Activated CD8-positive, alpha-beta memory T cell treated with anti-CD3 and anti-CD28 coated beads, Interleukin-2, amount 10 ng/mL, durations not matched to agents 7 days and 5 days (primary cell): ENCODE measurements around the gene MXRA7. TPM values are rescaled to one million over a fixed set of nuclear protein-coding genes. Genes with fewer than 3 reads are reported as not detected.
"Not testable (repeated sequence)": the region's sequence is repeated elsewhere in the genome, so short reads cannot be mapped to it uniquely, and the experiment has no call there.

Source experiments
- ATAC-seq: fragments of 150-1000 bp; cut with Tn5 transposase; one replicate; pipeline ENCODE4 v1.10.0; 2021; ENCODE audit warnings: moderate library complexity
- CTCF ChIA-PET: fragments of 350-600 bp; sonication (Branson Sonifier 250); formaldehyde crosslinking; loops from one replicate; lab custom pipeline; 2021; ENCODE audit warnings: antibody characterized with exemption; lab: Charles Lee
- DNase-seq: peaks from one replicate; pipeline ENCODE4 v3.0.0-alpha.2; 2020
- H3K27ac Mint-ChIP-seq: one replicate; pipeline ENCODE4 v1.8.0; 2021; ENCODE audit warnings: mild to moderate bottlenecking, mixed read lengths
- H3K27me3 Mint-ChIP-seq: one replicate; pipeline ENCODE4 v1.8.0; 2021; ENCODE audit warnings: mixed read lengths
- H3K36me3 Mint-ChIP-seq: one replicate; pipeline ENCODE4 v1.8.0; 2021; ENCODE audit warnings: mild to moderate bottlenecking, mixed read lengths
- H3K4me1 Mint-ChIP-seq: one replicate; pipeline ENCODE4 v1.8.0; 2021; ENCODE audit warnings: mixed read lengths
- H3K4me3 Mint-ChIP-seq: one replicate; pipeline ENCODE4 v1.8.0; 2021; ENCODE audit warnings: mild to moderate bottlenecking, moderate library complexity, mixed read lengths
- H3K9me3 Mint-ChIP-seq: one replicate; pipeline ENCODE4 v1.8.0; 2022; ENCODE audit warnings: low read depth, mixed read lengths
- total RNA-seq, 2 experiments: library from RNA; stranded (reverse); gene quantifications; one replicate each; pipeline ENCODE4 v1.2.3, GENCODE V29; 2021

MXRA7 gene
- total RNA-seq, 2 experiments from 2014 or later = 29.8 to 32.0 TPM

GRCh38 chr17:76740329-76741118 lies 29.8 kb upstream of the MXRA7 start:
- Mint-ChIP-seq H3K27ac (no peak overlapping the region), H3K4me1 (peaks cover 25% of the 10 kb centered on the region), H3K9me3 (no peaks in the 10 kb centered on the region), H3K4me3 (no peak overlapping the region), H3K27me3 (no peaks in the 10 kb centered on the region), H3K36me3 (peaks cover 41% of the 10 kb centered on the region)
- DNase-seq (no peak), ATAC-seq (no peak)
- CTCF ChIA-PET = interaction anchor here (0.5 to 1.8 kb wide), 2 partner anchors 24 to 39 kb away, joined by 3 to 5 read pairs; no protein-coding TSS in a partner anchor

- ATAC-seq, H3K4me3 Mint-ChIP-seq, DNase-seq, H3K9me3 Mint-ChIP-seq, H3K27ac Mint-ChIP-seq, H3K27me3 Mint-ChIP-seq: not testable (repeated sequence)
- CTCF ChIA-PET = interaction anchor here (1.7 to 1.8 kb wide), 2 partner anchors 13 to 23 kb away, joined by 5 to 9 read pairs; no protein-coding TSS in a partner anchor
- Mint-ChIP-seq H3K4me1 (peaks cover 24% of the 10 kb centered on the region), H3K36me3 (peaks cover 42% of the 10 kb centered on the region)
Measured at GRCh38 chr17:76739568-76740115, 28.9 kb upstream of the MXRA7 start.

- ATAC-seq (no peak), DNase-seq (no peak)
- peaks cover 34% of the 10 kb centered on the region for H3K4me1 Mint-ChIP-seq
- H3K4me3 Mint-ChIP-seq = peak overlapping the region; percentile 92
- peaks cover 47% of the 10 kb centered on the region for H3K36me3 Mint-ChIP-seq
- peak overlapping the region; percentile 100 for H3K27ac Mint-ChIP-seq
- no peaks in the 10 kb centered on the region for H3K9me3 Mint-ChIP-seq
- no peaks in the 10 kb centered on the region for H3K27me3 Mint-ChIP-seq
- CTCF ChIA-PET = interaction anchor here (1.4 to 4.7 kb wide), 7 partner anchors 11 to 34 kb away, joined by 3 to 28 read pairs (median 6); partner anchors contain the start of genes JMJD6 and METTL23
Measured at GRCh38 chr17:76738468-76738850, 27.7 kb upstream of the MXRA7 start.

- no peaks in the 10 kb centered on the region for H3K27me3 Mint-ChIP-seq
- CTCF ChIA-PET = interaction anchor here (1.0 to 4.7 kb wide), 7 partner anchors 10 to 42 kb away, joined by 3 to 28 read pairs (median 6); partner anchors contain the start of genes JMJD6 and METTL23
- H3K4me1 Mint-ChIP-seq = peaks cover 39% of the 10 kb centered on the region
- DNase-seq = peak; percentile 94
- peak; percentile 54 for ATAC-seq
- H3K36me3 Mint-ChIP-seq = peaks cover 51% of the 10 kb centered on the region
- H3K4me3 Mint-ChIP-seq = peak within 1 kb of the TSS; percentile 92
- no peaks in the 10 kb centered on the region for H3K9me3 Mint-ChIP-seq
- peak within 1 kb of the TSS; percentile 100 for H3K27ac Mint-ChIP-seq
Measured at GRCh38 chr17:76737676-76738467, 27.1 kb upstream of the MXRA7 start, which contains the start of gene MFSD11. Gene MFSD11, plus strand, starts transcription at chr17:76738119. Its CDS starts 234 bp downstream, at chr17:76738353.

GRCh38 chr17:76737082-76737675 lies 26.4 kb upstream of the MXRA7 start, which contains the start of gene SRSF2:
Gene SRSF2, minus strand, starts transcription at chr17:76737331. Its CDS starts 171 bp downstream, at chr17:76737160.
- H3K27ac Mint-ChIP-seq = peak within 1 kb of the TSS; percentile 100
- CTCF ChIA-PET = interaction anchor here (1.0 to 4.7 kb wide), 4 partner anchors 10 to 43 kb away, joined by 3 to 28 read pairs (median 6); partner anchors contain the start of genes JMJD6 and METTL23

GRCh38 chr17:76736349-76737081 lies 25.8 kb upstream of the MXRA7 start:
- DNase-seq = peak; percentile 79
- Mint-ChIP-seq H3K27ac (peak overlapping the region; percentile 100), H3K36me3 (peaks cover 52% of the 10 kb centered on the region), H3K27me3 (no peaks in the 10 kb centered on the region), H3K9me3 (no peaks in the 10 kb centered on the region), H3K4me1 (peaks cover 47% of the 10 kb centered on the region), H3K4me3 (peak overlapping the region; percentile 92)
- CTCF ChIA-PET = interaction anchor here (1.8 to 5.7 kb wide), 3 partner anchors 9 to 178 kb away, joined by 3 to 47 read pairs (median 28); partner anchors contain the start of genes JMJD6 and METTL23
- peak; percentile 6 for ATAC-seq

More at GRCh38 chr17:76737082-76737675, 26.4 kb upstream of the MXRA7 start, which contains the start of gene SRSF2:
- Mint-ChIP-seq H3K36me3 (peaks cover 53% of the 10 kb centered on the region), H3K9me3 (no peaks in the 10 kb centered on the region), H3K27me3 (no peaks in the 10 kb centered on the region), H3K4me3 (peak within 1 kb of the TSS; percentile 92), H3K4me1 (peaks cover 42% of the 10 kb centered on the region)
- ATAC-seq (peak; percentile 74), DNase-seq (peak; percentile 99)

GRCh38 chr17:76735586-76736348 lies 25.0 kb upstream of the MXRA7 start:
- DNase-seq (no peak), ATAC-seq (no peak)
- Mint-ChIP-seq H3K36me3 (peaks cover 53% of the 10 kb centered on the region), H3K27ac (peak overlapping the region; percentile 90), H3K9me3 (no peaks in the 10 kb centered on the region), H3K4me3 (peak overlapping the region; percentile 88), H3K27me3 (no peaks in the 10 kb centered on the region), H3K4me1 (peaks cover 48% of the 10 kb centered on the region)
- CTCF ChIA-PET = interaction anchor here (1.7 to 5.7 kb wide), 4 partner anchors 8 to 177 kb away, joined by 3 to 47 read pairs (median 16); partner anchors contain the start of genes JMJD6 and METTL23

GRCh38 chr17:76735006-76735405 lies 24.2 kb upstream of the MXRA7 start:
- ATAC-seq = no peak
- H3K4me3 Mint-ChIP-seq = peak overlapping the region; percentile 88
- peaks cover 52% of the 10 kb centered on the region for H3K4me1 Mint-ChIP-seq

GRCh38 chr17:76734080-76734840 lies 23.5 kb upstream of the MXRA7 start:
- peaks cover 64% of the 10 kb centered on the region for H3K36me3 Mint-ChIP-seq

More at GRCh38 chr17:76735006-76735405, 24.2 kb upstream of the MXRA7 start:
- Mint-ChIP-seq H3K9me3 (no peaks in the 10 kb centered on the region), H3K27me3 (no peaks in the 10 kb centered on the region), H3K27ac (peak overlapping the region; percentile 90), H3K36me3 (peaks cover 58% of the 10 kb centered on the region)
- CTCF ChIA-PET = interaction anchor here (1.7 to 5.7 kb wide), 4 partner anchors 7 to 177 kb away, joined by 3 to 47 read pairs (median 16); partner anchors contain the start of genes JMJD6 and METTL23
- DNase-seq = no peak

GRCh38 chr17:76733618-76733957 lies 22.8 kb upstream of the MXRA7 start:
- ATAC-seq (no peak), DNase-seq (no peak)
- peaks cover 65% of the 10 kb centered on the region for H3K36me3 Mint-ChIP-seq
- CTCF ChIA-PET = interaction anchor here (5.7 kb wide), 1 partner anchor 18 kb away, joined by 47 read pairs; no protein-coding TSS in a partner anchor
- peaks cover 52% of the 10 kb centered on the region for H3K4me1 Mint-ChIP-seq
- H3K9me3 Mint-ChIP-seq = no peaks in the 10 kb centered on the region
- peak overlapping the region; percentile 88 for H3K4me3 Mint-ChIP-seq
- peak overlapping the region; percentile 90 for H3K27ac Mint-ChIP-seq
- H3K27me3 Mint-ChIP-seq = no peaks in the 10 kb centered on the region

More at GRCh38 chr17:76734080-76734840, 23.5 kb upstream of the MXRA7 start:
- H3K27ac Mint-ChIP-seq = peak overlapping the region; percentile 90
- H3K4me1 Mint-ChIP-seq = peaks cover 54% of the 10 kb centered on the region
- H3K9me3 Mint-ChIP-seq = no peaks in the 10 kb centered on the region
- CTCF ChIA-PET = interaction anchor here (0.6 to 5.7 kb wide), 4 partner anchors 7 to 310 kb away, joined by 3 to 47 read pairs (median 16); partner anchors contain the start of genes JMJD6 and METTL23
- no peak for DNase-seq
- no peaks in the 10 kb centered on the region for H3K27me3 Mint-ChIP-seq
- peak overlapping the region; percentile 88 for H3K4me3 Mint-ChIP-seq
- no peak for ATAC-seq
